Measurements from ENCODE around the gene MCCC1. TPM values are rescaled to one million over a fixed set of nuclear protein-coding genes. Genes with fewer than 3 reads are reported as not detected.
"Not testable (repeated sequence)": the region's sequence is repeated elsewhere in the genome, so short reads cannot be mapped to it uniquely, and the experiment has no call there.

MCCC1 gene
- total RNA-seq, 1 donor from 2014 or later = 48.4 TPM

DNA sequence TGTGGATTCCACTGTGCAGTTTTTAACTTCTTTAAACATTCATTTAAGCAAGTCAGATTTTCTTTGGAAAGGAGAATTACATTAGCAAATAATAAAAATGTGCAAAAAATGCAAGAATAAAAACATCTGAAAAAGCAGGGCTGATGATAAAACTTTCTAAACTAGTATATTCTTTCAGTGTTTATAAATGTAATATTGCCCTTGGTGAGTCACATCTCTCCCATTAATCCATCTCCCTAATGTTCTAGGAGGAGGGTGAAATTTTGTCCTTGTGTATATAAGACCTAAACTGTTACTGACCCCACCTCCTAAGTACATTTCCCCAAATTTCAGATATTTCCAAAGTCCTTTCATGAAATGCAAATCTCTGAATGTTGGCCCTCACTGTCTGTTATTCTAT lies 90.5 kb downstream of the MCCC1 start:
- DNase-seq = no peak

DNA sequence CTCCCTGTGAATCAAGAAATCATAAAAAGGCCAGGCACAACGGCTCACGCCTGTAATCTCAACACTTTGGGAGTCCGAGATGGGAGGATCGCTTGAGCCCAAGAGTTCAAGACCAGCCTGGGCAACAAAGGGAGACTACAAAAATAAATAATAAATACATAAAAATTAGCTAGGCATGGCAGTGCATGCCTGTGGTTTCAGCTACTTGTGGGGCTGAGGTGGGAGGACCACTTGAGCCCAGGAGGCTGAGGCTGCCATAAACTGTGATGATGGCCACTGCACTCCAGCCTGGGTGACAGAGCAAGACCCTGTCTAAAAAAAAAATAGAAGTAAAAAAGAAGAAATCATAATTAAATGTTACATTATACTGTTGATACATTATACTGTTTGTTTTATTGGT lies 91.0 kb downstream of the MCCC1 start:
- ATAC-seq = no peak
- intact Hi-C loops (cut with micrococcal nuclease) = no loop called here
- DNase-seq = no peak

More for the DNA sequence above, 90.5 kb downstream of the MCCC1 start:
- intact Hi-C loops (cut with micrococcal nuclease) = no loop called here
- no peak for ATAC-seq

DNA sequence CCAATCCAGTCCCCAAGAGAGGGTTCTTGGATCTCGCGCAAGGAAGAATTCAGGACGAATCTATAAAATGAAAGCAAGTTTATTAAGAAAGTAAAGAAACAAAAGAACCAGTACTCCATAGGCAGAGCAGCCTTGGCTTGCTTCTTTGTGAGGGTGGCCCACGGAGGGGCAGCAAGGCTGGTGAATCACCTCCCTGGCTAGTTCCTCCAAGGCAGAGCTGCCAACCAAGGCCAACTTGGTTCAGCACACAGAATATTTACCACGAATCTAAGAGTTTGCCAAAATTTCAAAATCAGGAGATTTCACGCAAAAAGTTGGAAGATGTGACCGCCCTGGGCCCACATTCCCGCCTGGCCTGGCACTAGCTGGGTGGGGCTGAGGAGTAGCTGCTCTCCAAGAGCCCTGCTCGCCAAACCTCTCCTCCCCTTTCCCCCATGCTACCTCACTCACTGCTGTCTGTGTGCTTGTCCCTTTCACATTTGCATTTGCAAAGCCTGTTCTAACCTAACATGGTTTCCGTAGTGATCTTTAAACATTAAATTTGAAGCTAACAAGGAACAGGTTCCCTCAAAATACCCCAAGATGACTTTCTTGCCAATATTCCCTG lies 92.8 kb downstream of the MCCC1 start:
- no peak for ATAC-seq
- intact Hi-C loops (cut with micrococcal nuclease) = no loop called here
- no peak for DNase-seq

DNA sequence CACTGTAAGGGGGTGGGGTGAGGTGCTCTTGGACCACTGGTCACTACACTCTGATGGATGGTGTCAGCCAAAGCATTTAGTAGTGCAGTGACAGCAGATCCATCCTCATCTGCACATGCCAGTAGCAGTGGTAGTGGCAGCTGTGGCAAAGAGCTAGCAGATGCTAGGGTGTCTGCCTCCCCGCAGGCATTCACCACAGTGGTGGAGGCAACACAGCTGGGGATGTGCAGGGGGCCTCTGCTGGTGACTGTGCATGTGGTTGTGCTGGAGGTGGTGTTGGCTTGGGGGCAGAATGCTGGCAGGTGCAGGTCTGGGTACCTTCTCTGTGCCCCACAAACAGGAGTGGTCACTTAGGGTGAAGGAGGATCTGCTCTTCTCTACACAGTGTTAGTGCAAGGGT lies 99.5 kb downstream of the MCCC1 start:
- DNase-seq = no peak
- ATAC-seq = no peak
- intact Hi-C loops (cut with micrococcal nuclease) = no loop called here

DNA sequence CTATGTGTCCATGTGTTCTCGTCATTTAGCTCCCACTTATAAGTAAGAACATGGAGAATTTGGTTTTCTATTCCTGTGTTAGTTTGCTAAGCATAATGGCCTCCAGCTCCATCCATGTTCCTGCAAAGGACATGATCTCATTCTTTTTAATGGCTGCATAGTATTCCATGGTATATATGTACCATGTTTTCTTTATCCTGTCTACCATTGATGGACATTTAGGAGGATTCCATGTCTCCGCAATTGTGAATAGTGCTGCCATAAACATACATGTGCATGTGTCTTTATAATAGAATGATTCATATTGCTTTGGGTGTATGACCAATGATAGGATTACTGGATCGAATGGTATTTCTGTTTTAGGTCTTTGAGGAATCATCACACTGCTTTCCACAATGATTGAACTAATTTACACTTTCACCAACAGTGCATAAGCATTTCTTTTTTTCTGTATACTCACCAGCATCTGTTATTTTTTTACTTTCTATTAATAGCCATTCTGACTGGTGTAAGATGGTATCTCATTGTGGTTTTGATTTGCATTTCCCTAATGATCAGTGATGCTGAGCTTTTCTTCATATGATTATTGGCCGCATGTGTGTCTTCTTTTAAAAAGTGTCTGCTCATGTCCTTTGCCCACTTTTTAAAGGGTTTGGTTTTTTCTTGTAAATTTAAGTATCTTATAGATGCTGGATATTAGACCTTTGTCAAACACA lies 105.7 kb downstream of the MCCC1 start:
- intact Hi-C loops (cut with micrococcal nuclease); ATAC-seq; DNase-seq: not testable (repeated sequence)

DNA sequence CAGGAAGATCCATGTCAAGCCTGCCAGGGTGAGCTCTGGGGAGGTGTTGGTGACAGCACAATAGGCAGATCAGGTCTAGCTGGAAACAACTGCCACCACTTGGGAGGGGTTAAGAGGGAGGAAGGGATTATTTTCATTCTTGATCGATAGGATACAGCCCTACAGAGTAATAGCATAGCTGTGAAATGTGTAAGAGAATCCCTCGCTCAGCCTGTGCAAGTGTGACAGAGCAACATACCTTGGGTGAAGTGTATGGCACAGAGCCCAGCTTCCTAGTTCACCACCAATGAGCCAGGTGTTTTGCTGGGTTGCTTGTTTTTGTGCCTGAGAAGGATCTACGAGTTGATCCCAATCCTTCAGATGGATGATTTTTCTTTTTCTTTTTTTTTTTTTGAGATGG lies 109.7 kb downstream of the MCCC1 start:
- DNase-seq (no peak), ATAC-seq (no peak)
- intact Hi-C loops (cut with micrococcal nuclease) = no loop called here

DNA sequence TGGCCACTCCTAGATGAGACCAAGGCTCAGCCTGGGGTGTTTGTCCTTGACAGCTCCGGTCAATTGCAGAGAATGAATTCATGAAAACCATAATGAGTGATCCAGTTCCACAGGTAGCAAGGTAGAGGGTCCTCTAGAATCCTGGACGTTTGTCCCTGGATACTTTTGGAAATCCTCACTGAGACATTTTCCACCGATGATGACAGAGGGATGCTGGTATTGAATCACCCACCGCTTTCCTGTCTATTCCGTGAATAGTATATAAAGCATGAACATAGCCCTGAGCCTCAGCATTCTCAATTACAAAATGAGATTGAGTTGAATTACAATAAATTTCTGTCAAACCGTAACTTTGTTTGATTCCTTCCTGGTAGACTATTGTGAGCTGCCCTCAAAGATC lies 113.3 kb downstream of the MCCC1 start:
- ATAC-seq = no peak
- intact Hi-C loops (cut with micrococcal nuclease) = no loop called here
- no peak for DNase-seq

DNA sequence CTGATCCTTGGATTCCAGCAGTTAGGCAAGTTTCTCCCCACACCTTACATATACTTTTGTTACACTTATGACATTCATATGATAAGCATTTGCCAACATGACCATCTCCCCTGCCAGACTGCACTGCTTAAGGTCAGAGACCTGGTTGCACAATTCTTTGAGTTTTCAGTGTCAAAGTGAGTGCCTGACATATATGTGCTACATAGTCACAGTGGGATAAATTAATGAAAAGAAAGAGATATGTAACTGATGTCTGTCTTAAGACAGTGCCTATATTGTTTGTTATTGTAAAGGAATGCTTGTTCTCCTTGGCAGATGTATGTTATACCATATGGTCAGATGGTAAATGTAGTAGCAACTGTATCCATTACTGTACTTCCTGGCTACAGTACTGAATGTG lies 115.4 kb downstream of the MCCC1 start:
- ATAC-seq = no peak
- intact Hi-C loops (cut with micrococcal nuclease) = no loop called here
- DNase-seq = no peak

DNA sequence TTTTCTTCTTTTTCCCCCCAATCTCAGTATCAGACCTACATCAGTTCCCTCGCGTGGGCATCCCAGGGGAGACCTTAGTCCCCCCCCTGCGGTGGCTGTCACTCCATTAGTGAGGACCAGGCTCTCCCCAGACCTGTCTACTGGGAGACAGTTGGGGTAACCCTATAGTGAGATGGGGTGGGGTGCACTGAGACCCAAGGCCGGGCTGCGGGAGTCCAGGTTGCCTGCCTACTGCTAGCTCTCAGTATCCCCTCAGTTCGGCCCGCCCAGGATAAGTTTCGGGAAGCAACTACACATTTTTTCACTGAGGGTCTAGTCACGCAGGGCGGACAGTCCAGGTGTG lies 118.3 kb downstream of the MCCC1 start:
- ATAC-seq (peak; percentile 3), DNase-seq (no peak)
- intact Hi-C loops (cut with micrococcal nuclease) = no loop called here

DNA sequence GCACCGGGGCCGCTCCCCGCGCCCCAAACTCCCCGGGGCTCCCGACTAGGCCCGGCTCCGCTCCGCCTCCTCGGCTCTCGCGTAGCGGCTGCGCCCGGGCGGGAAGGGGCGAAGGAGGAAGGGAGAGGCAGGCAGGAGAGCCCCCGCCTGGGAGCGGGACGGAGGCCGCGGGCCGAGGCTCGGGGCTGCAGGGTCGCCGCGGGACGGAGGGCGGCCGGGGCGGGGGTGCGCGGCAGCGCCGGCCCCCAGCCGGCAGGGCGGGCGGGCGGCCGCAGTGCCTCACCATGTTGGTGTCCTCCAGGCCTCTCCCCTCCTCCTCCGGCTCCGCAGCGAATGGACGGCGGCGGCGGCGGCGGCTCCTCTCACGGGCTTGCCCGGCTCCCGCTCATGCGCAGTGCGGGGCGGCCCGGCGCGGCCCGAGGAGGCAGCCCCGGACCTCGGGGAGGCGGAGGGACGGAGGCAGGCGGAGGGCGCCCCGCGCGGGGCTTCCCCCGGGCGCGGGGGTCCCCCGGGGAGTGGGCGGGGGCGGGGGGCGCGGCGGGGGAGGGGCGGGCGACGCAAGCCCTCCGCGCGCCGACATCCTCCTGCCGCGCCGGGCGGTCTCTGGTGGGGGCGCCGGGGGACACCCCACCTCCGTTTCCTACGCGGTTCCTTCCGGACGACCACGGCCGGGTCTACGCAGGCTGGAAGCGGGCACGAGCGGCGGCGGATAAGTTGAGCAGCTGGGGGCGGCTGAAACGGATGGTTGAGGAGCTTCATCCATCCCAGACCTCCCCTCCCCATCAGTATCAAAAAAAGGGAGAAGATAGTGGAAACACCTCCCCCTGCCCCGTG lies 118.9 kb downstream of the MCCC1 start, which contains the start of gene DCUN1D1:
TSS of gene DCUN1D1 (minus strand) at position 335 of the 834 bp plus-strand sequence. CDS start at position 286, 49 bp downstream.
- ATAC-seq (peak; percentile 97), DNase-seq (peak; percentile 97)
- intact Hi-C loops (cut with micrococcal nuclease) = no loop called here

DNA sequence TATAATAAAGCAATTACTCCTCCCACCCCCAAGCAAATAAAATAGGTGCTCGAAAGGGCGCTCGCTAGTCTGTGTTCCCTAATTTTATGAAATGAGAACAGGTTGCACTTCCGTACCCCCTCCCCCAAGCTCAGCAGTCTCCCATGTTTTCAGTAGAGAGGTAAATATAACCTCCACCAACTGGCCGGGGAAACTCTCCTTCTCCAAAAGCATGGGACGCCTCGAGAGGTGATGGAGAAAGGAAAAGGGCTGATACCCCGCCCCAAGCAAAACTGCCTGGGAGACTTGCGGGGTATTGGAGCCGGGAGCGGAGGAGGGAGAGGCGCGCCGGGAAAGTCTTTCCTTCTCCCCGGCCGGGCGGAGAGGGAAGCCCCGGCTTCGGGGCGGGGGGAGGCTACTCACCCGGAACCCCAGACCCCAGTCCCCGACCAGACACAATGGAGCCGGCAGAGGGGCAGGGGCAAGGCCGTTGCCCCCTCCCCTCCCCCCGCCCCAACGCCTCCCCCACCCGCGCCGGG lies 119.6 kb downstream of the MCCC1 start:
- intact Hi-C loops (cut with micrococcal nuclease) = no loop called here
- ATAC-seq (peak; percentile 38), DNase-seq (peak; percentile 48)

DNA sequence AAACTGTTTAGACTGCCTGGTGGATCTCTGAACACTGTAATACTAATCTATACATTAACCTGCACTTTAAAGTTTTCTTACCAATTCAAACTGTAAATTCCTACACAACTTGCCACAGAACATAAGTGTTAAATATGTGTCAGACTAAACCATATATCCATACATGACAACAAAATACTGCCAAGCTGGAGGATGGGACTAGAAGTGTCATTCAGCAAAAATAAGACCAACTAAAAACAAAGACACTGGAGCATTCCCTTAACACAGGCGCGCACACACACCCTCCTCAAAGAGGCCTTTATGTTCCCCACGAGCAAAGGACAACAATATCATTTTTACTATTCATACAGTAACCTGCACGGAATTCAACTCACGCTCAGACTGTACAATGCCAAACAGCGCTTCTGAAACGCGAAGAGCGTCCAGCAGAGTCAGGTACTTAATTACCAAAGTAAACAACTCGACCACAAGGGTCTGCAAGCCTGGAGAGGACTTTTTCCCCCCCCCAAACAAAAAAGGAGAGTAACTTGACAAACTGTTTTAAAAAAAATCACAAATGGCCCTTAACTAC lies 120.1 kb downstream of the MCCC1 start:
- intact Hi-C loops (cut with micrococcal nuclease) = no loop called here
- no peak for DNase-seq
- ATAC-seq = no peak

DNA sequence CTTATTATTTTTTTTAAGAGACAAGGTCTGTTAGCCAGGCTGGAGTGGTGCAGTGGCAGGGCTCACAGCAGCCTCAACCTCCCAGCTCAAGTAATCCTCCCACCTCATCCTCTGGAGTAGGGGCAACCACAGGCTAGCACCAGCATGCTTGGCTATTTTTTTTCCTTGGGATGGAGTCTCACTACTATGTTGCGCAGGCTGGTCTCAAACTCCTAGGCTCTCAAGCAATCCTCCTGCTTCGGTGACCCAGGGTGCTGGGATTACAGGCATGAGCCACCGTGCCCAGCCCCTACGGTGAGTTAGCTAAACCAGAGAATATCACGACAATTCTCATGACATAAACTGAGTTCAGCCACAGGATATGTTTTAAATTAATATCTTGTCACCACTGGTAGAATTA lies 120.9 kb downstream of the MCCC1 start:
- DNase-seq (no peak), ATAC-seq (no peak)
- intact Hi-C loops (cut with micrococcal nuclease) = no loop called here

DNA sequence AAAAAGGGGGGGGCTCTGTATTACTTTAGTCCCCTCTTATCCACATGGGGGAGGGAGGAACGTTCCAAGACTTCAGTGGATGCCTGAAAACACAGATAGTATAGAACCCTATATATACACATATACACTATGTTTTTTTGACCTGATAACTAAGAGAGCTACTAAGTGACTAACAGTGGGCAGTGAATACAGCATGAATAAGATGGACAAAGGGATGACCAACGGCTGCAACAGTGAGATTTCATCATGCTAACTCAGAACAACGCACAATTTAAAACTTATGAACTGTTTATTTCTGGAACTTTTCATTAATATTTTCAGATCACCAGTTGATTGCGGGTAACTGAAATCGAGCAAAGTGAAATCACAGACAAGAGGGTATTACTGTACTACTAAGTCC lies 126.2 kb downstream of the MCCC1 start:
- intact Hi-C loops (cut with micrococcal nuclease) = no loop called here
- ATAC-seq (no peak), DNase-seq (no peak)

DNA sequence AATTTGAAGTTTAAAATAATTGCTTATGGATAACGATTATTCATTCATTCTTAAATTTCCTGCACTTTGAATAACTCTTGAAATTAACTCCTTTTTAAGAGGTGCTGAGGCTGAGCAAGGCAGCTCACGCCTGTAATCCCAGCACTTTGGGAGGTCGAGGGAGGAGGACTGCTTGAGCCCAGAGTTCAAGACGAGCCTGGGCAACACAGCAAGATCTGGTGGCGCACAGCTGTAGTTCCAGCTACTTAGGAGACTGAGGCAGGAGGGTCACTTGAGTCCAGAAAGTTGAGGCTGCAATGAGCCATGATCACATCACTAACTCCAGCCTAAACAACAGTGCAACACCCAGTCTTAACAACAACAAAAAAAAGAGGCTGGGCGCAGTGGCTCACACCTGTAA lies 126.9 kb downstream of the MCCC1 start:
- ATAC-seq (no peak), DNase-seq (no peak)
- intact Hi-C loops (cut with micrococcal nuclease) = no loop called here

DNA sequence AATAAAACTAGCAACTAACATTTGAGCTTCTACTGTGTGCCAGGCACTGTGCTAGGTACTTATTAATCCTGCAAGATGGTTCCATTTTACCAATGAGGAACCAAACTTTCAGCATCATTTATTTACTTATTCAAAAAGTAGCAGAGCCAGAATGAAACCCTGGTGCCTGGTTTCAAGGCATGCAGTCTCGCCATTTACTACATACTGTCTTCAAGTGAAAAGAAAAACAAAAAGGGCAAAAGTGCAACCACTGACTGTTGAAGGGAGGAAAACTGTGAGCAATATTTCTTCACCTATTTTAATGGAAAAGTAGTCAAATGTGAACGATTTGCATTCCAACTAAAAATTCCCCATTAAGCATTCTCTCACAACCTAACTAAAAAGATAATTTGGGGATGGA lies 127.7 kb downstream of the MCCC1 start:
- ATAC-seq (no peak), DNase-seq (no peak)
- intact Hi-C loops (cut with micrococcal nuclease) = no loop called here

DNA sequence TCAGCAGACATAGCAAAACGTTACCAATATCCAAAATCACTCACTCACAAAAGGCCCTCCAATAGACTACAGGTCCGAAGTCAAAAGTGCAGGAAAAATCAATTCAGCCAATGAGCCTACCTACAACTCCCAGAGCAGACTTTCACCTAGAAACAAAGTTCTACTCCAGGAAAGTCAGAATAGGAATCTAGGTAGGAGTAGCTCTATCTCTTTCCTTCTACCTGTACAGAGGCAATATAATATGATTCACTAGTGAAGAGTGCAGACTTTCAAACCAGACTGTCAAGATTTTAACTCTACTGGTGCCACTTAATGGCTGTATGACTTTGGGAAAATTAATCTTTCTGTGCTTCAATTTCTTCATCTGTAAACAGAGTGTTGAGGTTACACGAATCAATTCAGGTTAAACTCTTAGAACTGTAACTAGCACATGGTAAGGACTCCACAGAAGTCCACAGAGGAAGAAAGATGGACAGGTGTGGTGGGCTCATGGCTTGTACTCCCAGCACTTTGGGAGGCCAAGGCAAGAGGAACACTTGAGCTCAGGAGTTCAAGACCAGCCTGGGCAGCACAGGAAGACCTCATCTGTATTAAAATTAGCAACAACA lies 128.4 kb downstream of the MCCC1 start:
- DNase-seq (no peak), ATAC-seq (no peak)
- intact Hi-C loops (cut with micrococcal nuclease) = no loop called here

DNA sequence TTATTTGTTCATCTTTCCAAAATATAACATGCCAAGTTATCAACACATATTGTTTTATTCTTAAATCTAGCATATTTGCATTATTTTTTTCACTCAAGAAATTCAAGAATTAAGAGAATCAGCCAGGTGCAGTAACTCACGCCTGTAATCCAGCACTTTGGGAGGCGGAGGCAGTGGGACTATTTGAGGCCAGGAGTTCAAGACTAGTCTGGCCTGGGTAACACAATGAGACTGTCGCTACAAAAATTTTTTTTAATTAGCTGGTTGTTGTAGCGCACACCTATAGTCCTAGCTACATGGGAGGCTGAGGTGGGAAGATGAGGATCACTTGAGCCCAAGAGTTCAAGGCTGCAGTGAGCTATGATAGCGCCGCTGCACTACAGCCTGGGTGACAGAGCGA lies 129.4 kb downstream of the MCCC1 start:
- ATAC-seq (no peak), DNase-seq (no peak)
- intact Hi-C loops (cut with micrococcal nuclease) = no loop called here

DNA sequence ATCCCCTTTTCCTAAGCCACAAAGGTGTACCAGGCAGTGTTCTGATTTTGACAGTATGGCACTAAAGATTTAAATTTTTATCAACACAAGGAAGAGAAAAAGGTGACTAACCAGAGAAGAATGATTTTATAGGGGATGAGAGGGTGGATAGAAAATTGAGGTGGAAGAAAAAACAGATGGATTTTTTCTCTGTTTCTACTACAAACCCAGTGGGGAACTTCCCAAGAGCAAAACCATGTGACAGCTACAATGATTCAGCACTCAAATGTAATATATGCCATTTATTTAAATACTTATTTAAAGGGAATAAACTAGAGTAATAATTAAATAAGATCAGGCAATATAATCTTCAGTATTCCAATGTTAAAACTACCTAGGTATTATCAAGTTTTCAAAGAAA lies 130.0 kb downstream of the MCCC1 start:
- intact Hi-C loops (cut with micrococcal nuclease) = no loop called here
- no peak for ATAC-seq
- no peak for DNase-seq

All from left ventricle myocardium superior (tissue), 1 donor.